Measurements from ENCODE around the gene SCN8A.

GRCh38 chr12:51589557-51590176 lies 1.4 kb upstream of the SCN8A start:
- TF ChIP-seq CTCF (IDR thresholded peaks at IDR 0.05) (no peak), POLR2AphosphoS5 (IDR thresholded peaks at IDR 0.05) (no peak), POLR2A (IDR thresholded peaks at IDR 0.05) (no peak)
